Right renal cortex interstitium (tissue), 3 donors: Measurements from ENCODE around the gene CGB2. TPM values are rescaled to one million over a fixed set of nuclear protein-coding genes. Genes with fewer than 3 reads are reported as not detected.
"Not testable (repeated sequence)": the region's sequence is repeated elsewhere in the genome, so short reads cannot be mapped to it uniquely, and the experiment has no call there.

Source experiments
- DNase-seq, 3 donors: peaks; one replicate each; pipeline ENCODE4 v3.0.0-alpha.2; 2013; ENCODE audit warnings: low read depth in 3 of 3, low spot score in 2 of 3
- polyA plus RNA-seq, 3 donors: library from polyadenylated mRNA; unstranded; fragments of 120-200 nt; gene quantifications; one replicate each; pipeline ENCODE4 v1.2.1, GENCODE V29; 2013; ENCODE audit not compliant: insufficient read length in 3 of 3

The CGB2 gene
- polyA plus RNA-seq, 3 donors = not detected

DNA sequence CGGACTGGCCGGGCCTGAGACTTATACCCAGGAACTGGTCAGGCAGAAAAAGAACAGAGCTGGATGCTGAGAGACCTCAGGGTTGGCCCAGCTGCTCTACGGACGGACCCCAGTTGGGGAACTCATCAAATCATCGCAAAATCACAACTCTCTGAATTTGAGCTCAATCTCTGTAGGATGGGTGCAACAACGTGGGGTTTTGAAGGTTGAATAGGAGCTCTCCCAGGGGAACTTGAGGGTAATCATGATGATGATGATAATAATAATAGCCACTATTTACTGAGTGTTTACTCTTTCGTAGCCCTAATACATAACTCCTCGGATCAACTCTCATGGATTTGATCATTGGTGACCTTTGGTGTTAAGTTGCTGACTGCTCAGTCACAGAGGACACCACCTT lies 1.4 kb upstream of the CGB2 start:
- DNase-seq = not testable (repeated sequence)

- DNase-seq = not testable (repeated sequence)
Measured at GRCh38 chr19:49036815-49037214, 5.1 kb downstream of the CGB2 start, which contains the start of gene CGB1. TSS of gene CGB1 (minus strand) at chr19:49036895. CDS start at chr19:49036711, 184 bp downstream.

- DNase-seq = not testable (repeated sequence)
Measured at GRCh38 chr19:49038111-49038510, 6.4 kb downstream of the CGB2 start.

DNA sequence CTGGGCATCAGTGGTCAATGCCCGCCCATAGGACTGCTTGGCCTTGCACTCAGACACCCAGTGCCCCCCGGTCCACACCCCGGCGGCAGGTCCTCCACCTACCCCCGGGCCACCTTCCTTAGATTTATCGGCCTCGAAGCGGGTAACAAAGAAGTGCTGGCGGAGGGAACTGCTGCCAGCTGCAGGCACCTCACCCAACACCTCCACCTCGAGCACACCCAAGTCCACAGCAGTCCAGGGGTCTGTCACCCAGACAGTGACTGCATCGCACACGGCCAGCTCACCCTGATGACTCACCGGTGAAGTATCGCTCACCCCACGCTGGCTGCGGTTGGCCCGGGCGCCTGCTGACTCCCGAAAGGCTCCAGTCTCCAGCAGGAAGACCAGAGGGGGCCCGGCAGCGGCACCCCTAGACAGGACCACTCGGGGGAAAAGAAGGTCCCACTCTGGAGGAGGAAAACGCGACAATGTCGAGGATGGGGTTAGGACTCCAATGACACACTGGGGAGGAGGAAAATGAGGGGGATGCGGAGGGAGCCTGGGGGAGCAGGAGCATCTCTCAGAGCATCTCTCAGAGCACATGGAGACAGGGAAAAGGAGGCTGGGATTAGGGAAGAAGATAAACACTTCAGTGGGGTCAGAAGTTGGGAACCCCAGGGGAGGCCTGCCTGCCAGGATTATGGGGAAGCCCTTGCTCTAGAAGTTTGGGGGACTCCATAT lies 7.0 kb downstream of the CGB2 start:
- DNase-seq = not testable (repeated sequence)

DNA sequence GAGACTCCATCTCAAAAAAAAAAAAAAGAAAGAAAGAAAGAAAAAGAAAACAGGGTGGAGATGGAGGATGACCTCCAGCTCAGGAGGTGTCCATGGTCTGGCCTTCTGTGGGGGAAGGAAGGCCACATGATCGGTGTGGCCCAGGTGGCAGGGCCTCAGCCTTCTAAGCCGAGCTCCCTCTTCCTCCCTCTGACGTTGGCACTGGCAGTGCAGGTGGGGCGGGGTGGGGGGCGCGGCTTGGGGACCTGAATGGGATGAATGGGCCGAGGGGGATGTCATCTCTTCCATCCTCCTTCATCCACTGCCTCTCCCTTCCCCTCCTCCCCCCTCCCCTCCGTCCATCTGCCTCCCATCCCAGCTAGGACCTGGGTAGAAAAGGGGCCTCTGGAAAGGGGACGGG lies 8.0 kb downstream of the CGB2 start:
- not testable (repeated sequence) for DNase-seq

DNA sequence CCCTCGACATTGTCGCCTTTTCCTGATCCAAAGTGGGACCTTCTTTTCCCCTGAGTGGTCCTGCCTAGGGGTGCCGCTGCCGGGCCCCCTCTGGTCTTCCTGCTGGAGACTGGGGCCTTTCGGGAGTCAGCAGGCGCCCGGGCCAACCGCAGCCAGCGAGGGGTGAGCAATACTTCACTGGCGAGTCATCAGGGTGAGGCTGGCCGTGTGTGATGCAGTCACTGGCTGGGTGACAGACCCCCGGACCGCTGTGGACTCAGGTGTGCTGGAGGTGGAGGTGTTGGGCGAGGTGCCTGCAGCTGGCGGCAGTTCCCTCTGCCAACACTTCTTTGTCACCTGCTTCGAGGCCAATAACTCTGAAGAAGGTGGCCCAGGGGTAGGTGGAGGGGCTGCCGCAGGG lies 10.5 kb downstream of the CGB2 start:
- DNase-seq = no peak

DNA sequence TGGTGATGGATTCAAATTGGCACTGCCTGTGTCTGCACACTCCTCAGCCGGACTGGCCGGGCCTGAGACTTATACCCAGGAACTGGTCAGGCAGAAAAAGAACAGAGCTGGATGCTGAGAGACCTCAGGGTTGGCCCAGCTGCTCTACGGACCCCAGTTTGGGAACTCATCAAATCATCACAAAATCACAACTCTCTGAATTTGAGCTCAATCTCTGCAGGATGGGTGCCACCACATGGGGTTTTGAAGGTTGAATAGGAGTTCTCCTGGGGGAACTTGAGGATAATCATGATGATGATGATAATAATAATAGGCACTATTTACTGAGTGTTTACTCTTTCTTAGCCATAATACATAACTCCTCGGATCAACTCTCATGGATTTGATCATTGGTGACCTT lies 11.0 kb downstream of the CGB2 start:
- DNase-seq = not testable (repeated sequence)

- not testable (repeated sequence) for DNase-seq
Measured at GRCh38 chr19:49043548-49043947, 11.9 kb downstream of the CGB2 start, which contains the start of gene CGB5. TSS of gene CGB5 (plus strand) at chr19:49043848. CDS start at chr19:49044210, 362 bp downstream.

DNA sequence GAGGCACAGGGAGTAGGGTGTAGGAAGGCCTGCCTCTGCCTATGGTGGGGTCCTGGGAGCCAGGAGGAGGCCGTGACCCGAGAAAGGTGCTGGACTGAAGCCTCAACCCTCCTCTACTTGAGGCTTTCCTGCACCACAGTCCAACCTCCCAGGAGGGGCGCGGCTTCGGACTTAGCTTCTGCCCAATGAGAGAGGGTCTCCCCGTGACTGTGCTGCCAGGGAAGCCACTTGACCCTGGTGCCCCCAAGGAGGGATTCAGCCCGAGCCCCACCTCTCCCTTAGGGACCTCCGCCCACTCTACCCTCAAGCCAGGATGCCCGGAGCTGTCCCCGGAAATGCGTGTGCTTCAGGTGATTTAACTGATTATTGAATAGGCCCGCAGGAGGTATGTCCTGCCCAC lies 17.3 kb downstream of the CGB2 start, which contains the start of gene CGB8:
Gene CGB8 (minus strand): TSS at position 101 of the 400 bp plus-strand sequence. CDS start 372 bp downstream, outside the sequence.
- DNase-seq = not testable (repeated sequence)

GRCh38 chr19:49049834-49050233 lies 18.1 kb downstream of the CGB2 start:
- not testable (repeated sequence) for DNase-seq

GRCh38 chr19:49050376-49051033 lies 18.8 kb downstream of the CGB2 start:
- DNase-seq = not testable (repeated sequence)

GRCh38 chr19:49056101-49056901 lies 24.6 kb downstream of the CGB2 start:
- no peak for DNase-seq

DNA sequence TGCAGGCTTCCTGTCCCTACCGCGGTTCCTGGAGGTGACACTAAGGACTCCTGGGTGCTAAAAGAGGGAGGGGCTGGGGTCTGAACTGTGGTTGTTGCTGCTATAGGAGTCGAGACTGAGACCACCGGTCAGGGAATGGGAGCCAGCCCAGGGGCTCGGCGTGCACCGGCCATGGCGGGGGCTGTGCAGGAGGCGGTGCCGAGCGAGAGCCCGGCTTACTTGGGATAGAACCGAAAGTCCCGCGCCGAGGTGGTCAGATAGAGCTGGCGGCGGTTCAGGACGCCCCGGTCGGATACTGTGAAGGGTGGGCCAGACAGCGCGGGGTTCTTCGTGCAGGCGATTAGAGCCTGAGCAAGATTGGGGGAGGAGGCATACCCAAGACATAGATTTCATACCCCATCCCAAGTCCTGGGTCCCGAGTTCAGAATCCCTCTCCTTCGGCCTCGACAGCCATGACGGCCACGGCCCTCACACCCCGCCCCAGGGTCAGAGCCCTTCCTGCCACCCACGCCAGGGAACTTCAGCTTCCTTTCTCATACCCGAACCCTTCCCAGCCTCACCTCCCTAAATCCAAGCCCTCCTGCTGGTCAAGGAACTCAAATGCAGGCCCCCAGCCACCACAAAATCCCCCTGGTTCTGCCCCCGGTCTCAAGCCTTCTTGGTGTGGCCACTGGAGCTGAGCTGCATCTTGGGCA lies 25.4 kb downstream of the CGB2 start:
- DNase-seq = not testable (repeated sequence)

GRCh38 chr19:49057636-49058234 lies 26.0 kb downstream of the CGB2 start, which contains the start of gene CGB7:
TSS of gene CGB7 (minus strand) at chr19:49057749. CDS start at chr19:49055375, 2,374 bp downstream.
- no peak for DNase-seq

DNA sequence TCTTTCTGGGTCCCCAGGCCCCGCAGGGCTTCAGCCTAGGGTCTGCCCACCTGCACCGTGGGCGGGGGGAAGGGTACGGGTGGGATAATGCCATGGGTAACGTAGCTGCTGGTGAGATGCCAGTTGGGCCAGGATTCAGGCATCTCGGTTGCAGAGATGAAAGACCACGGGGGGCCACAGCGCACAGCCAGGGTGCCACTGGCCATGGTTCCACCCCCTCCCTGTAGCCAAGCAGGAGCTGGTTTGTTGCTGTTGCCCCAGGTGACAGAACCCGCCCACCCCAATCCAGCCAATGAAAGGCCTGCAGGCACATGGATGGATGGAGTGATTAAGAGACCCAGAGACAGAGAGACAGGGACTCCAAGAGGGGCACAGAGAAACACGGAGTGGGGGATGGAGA lies 26.9 kb downstream of the CGB2 start:
- DNase-seq = no peak

- no peak for DNase-seq
Measured at GRCh38 chr19:49059053-49059452, 27.4 kb downstream of the CGB2 start.

DNA sequence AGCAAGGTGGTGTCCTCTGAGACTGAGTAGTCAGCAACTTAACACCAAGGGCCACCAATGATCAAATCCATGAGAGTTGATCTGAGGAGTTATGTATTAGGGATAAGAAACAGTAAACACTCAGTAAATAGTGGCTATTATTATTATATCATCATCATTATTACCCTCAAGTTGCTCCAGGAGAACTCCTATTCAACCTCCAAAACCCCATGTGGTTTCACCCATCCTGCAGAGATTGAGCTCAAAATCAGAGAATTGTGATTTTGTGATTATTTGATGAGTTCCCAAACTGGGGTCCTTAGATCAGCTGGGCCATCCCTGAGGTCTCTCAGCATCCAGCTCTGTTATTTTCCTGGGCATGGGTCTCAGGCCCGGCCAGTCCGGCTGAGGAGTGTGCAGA lies 29.3 kb downstream of the CGB2 start:
- no peak for DNase-seq

DNA sequence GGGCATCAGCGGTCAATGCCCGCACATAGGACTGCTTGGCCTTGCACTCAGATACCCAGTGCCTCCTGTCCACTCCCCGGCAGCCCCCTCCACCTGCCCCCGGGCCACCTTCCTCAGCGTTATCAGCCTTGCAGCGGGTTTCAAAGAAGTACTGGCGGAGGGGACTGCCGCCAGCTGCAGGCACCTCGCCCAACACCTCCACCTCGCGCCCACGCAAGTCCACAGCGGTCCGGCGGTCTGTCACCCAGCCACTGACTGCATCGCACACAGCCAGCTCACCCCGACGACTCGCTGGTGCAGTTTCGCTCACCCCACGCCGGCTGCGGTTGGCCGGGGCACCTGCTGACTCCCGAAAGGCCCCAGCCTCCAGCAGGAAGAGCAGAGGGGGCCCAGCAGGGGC lies 29.8 kb downstream of the CGB2 start:
- no peak for DNase-seq

GRCh38 chr19:49064029-49064629 lies 32.4 kb downstream of the CGB2 start:
- DNase-seq = no peak
